OCI-LY1 (cell line): ENCODE data around the gene ALX4.

Source experiments
- H2AFZ ChIP-seq: fragments of 200-600 bp; sonication (generic), shearing (Covaris generic); 2 replicates; pipeline ENCODE4 v1.6.0; 2014; ENCODE audit warnings: antibody characterized with exemption, mild to moderate bottlenecking, low read length
- H3F3A ChIP-seq: fragments of 200-600 bp; sonication (generic), shearing (Covaris generic); 2 replicates; pipeline ENCODE4 v1.6.0; 2014; ENCODE audit warnings: mild to moderate bottlenecking, antibody characterized with exemption, low read length, moderate library complexity; ENCODE audit not compliant: insufficient read depth
- H3K27ac ChIP-seq: fragments of 200-600 bp; sonication (generic); 2 replicates; pipeline ENCODE4 v1.5.1; 2014; ENCODE audit warnings: low read length, mixed run types, mild to moderate bottlenecking, low read depth; ENCODE audit not compliant: poor library complexity, severe bottlenecking
- H3K27me3 ChIP-seq: fragments of 200-600 bp; sonication (generic); 2 replicates; pipeline ENCODE4 v1.6.0; 2014; ENCODE audit warnings: antibody characterized with exemption, mild to moderate bottlenecking, low read length, moderate library complexity; ENCODE audit not compliant: insufficient read depth
- H3K36me3 ChIP-seq: fragments of 200-600 bp; sonication (generic); 2 replicates; pipeline ENCODE4 v1.6.1; 2014; ENCODE audit warnings: mild to moderate bottlenecking, antibody characterized with exemption, low read length, moderate library complexity, mixed read lengths; ENCODE audit not compliant: insufficient read depth
- H3K4me1 ChIP-seq: fragments of 200-600 bp; sonication (generic); 2 replicates; pipeline ENCODE4 v1.5.1; 2014; ENCODE audit warnings: mild to moderate bottlenecking, low read length, moderate library complexity; ENCODE audit not compliant: insufficient read depth, severe bottlenecking
- H3K4me2 ChIP-seq: fragments of 200-600 bp; sonication (generic), shearing (Covaris generic); 2 replicates; pipeline ENCODE4 v1.6.1; 2014; ENCODE audit warnings: low read length
- H3K4me3 ChIP-seq: fragments of 200-600 bp; sonication (generic); 2 replicates; pipeline ENCODE4 v1.5.1; 2014; ENCODE audit warnings: low read length, low read depth, mild to moderate bottlenecking, mixed read lengths; ENCODE audit not compliant: poor library complexity, severe bottlenecking
- H3K79me2 ChIP-seq: fragments of 200-600 bp; shearing (Covaris generic); 2 replicates; pipeline ENCODE4 v1.6.1; 2016; ENCODE audit warnings: mixed run types, low read length, mixed read lengths; ENCODE audit not compliant: insufficient read depth
- H3K9ac ChIP-seq: fragments of 200-600 bp; sonication (generic), shearing (Covaris generic); 2 replicates; pipeline ENCODE4 v1.6.1; 2014; ENCODE audit warnings: mild to moderate bottlenecking, low read length, mixed read lengths
- H3K9me2 ChIP-seq: fragments of 200-600 bp; sonication (generic), shearing (Covaris generic); 2 replicates; pipeline ENCODE4 v1.6.1; 2014; ENCODE audit warnings: low read depth, mild to moderate bottlenecking, low read length, mixed read lengths
- H3K9me3 ChIP-seq: fragments of 200-600 bp; shearing (Covaris generic); 2 replicates; pipeline ENCODE4 v1.6.1; 2014; ENCODE audit warnings: low read length, mixed read lengths
- H4K20me1 ChIP-seq: fragments of 200-600 bp; sonication (generic), shearing (Covaris generic); 2 replicates; pipeline ENCODE4 v1.6.0; 2016; ENCODE audit warnings: mild to moderate bottlenecking, low read length; ENCODE audit not compliant: insufficient read depth
- EZH2 ChIP-seq: fragments of 200-600 bp; sonication (generic), shearing (Covaris generic); IDR thresholded peaks from 2 replicates; pipeline ENCODE4 v1.8.0; 2017; ENCODE audit warnings: borderline replicate concordance, mixed run types, mild to moderate bottlenecking, antibody characterized with exemption, low read length, moderate library complexity, mixed read lengths
- TF ChIP-seq, protein P1 (sequence below): fragments of 200-600 bp; sonication (generic), shearing (Covaris generic); IDR thresholded peaks from 2 replicates; pipeline ENCODE4 v1.5.1; 2017; ENCODE audit warnings: mild to moderate bottlenecking, antibody characterized with exemption, low read length, moderate library complexity, mixed read lengths

Gene ALX4

GRCh38 chr11:44219830-44220796 lies 89.8 kb downstream of the ALX4 start:
- no peaks in the 10 kb centered on the region for H3K4me1 ChIP-seq
- no peaks in the 10 kb centered on the region for H3K27me3 ChIP-seq
- no peak overlapping the region for H3K4me3 ChIP-seq
- no peaks in the 10 kb centered on the region for H3K9me2 ChIP-seq
- no peak overlapping the region for H3K27ac ChIP-seq
- no peaks in the 10 kb centered on the region for H3K9me3 ChIP-seq
- H3K36me3 ChIP-seq = no peaks in the 10 kb centered on the region
- no peaks in the 10 kb centered on the region for H3K79me2 ChIP-seq
- TF ChIP-seq EZH2 = no peak
- TF ChIP-seq, protein P1, sequence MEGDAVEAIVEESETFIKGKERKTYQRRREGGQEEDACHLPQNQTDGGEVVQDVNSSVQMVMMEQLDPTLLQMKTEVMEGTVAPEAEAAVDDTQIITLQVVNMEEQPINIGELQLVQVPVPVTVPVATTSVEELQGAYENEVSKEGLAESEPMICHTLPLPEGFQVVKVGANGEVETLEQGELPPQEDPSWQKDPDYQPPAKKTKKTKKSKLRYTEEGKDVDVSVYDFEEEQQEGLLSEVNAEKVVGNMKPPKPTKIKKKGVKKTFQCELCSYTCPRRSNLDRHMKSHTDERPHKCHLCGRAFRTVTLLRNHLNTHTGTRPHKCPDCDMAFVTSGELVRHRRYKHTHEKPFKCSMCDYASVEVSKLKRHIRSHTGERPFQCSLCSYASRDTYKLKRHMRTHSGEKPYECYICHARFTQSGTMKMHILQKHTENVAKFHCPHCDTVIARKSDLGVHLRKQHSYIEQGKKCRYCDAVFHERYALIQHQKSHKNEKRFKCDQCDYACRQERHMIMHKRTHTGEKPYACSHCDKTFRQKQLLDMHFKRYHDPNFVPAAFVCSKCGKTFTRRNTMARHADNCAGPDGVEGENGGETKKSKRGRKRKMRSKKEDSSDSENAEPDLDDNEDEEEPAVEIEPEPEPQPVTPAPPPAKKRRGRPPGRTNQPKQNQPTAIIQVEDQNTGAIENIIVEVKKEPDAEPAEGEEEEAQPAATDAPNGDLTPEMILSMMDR = no peak
- H3K4me2 ChIP-seq = no peak overlapping the region
- no peak overlapping the region for H2AFZ ChIP-seq
- H3F3A ChIP-seq = no peaks in the 10 kb centered on the region
- H3K9ac ChIP-seq = no peak overlapping the region
- H4K20me1 ChIP-seq = no peaks in the 10 kb centered on the region

- Histone ChIP-seq H4K20me1 (no peaks in the 10 kb centered on the region), H3K9me2 (no peaks in the 10 kb centered on the region), H2AFZ (no peak overlapping the region), H3K27me3 (no peaks in the 10 kb centered on the region), H3K27ac (no peak overlapping the region), H3K79me2 (no peaks in the 10 kb centered on the region), H3K4me3 (no peak overlapping the region), H3K4me2 (no peak overlapping the region), H3K9me3 (no peaks in the 10 kb centered on the region), H3K9ac (no peak overlapping the region), H3K4me1 (no peaks in the 10 kb centered on the region), H3F3A (no peaks in the 10 kb centered on the region), H3K36me3 (no peaks in the 10 kb centered on the region)
- no peak for TF ChIP-seq EZH2
- TF ChIP-seq, protein P1 = no peak
Measured at GRCh38 chr11:44217432-44217831, 92.5 kb downstream of the ALX4 start.

GRCh38 chr11:44213148-44213547 lies 96.8 kb downstream of the ALX4 start:
- no peaks in the 10 kb centered on the region for H3F3A ChIP-seq
- H3K4me2 ChIP-seq = no peak overlapping the region
- H3K4me1 ChIP-seq = no peaks in the 10 kb centered on the region
- no peak overlapping the region for H3K9ac ChIP-seq
- no peaks in the 10 kb centered on the region for H4K20me1 ChIP-seq
- TF ChIP-seq, protein P1 = no peak
- TF ChIP-seq EZH2 = no peak
- no peaks in the 10 kb centered on the region for H3K79me2 ChIP-seq
- H3K36me3 ChIP-seq = no peaks in the 10 kb centered on the region
- no peak overlapping the region for H2AFZ ChIP-seq
- no peaks in the 10 kb centered on the region for H3K9me2 ChIP-seq
- H3K9me3 ChIP-seq = no peaks in the 10 kb centered on the region
- H3K27me3 ChIP-seq = no peaks in the 10 kb centered on the region
- H3K4me3 ChIP-seq = no peak overlapping the region
- H3K27ac ChIP-seq = no peak overlapping the region
